Memory B cell (primary cell): Measurements from ENCODE around the gene SEPTIN5.

Experiments used
- ATAC-seq: fragments of 150-1000 bp; cut with Tn5 transposase; 2 replicates; pipeline ENCODE4 v1.10.0; 2021; ENCODE audit warnings: low read depth, mild to moderate bottlenecking, moderate library complexity
- DNase-seq, 2 donors: peaks; one replicate each; pipeline ENCODE4 v3.0.0; 2022; ENCODE audit warnings: low spot score in 2 of 2
- H3K27ac Mint-ChIP-seq: one replicate; pipeline ENCODE4 v1.8.0; 2022; ENCODE audit warnings: mild to moderate bottlenecking, moderate library complexity, mixed read lengths
- H3K27me3 Mint-ChIP-seq: one replicate; pipeline ENCODE4 v1.8.0; 2022; ENCODE audit warnings: mixed read lengths
- H3K36me3 Mint-ChIP-seq: one replicate; pipeline ENCODE4 v1.8.0; 2022; ENCODE audit warnings: mild to moderate bottlenecking, mixed read lengths
- H3K4me1 Mint-ChIP-seq: one replicate; pipeline ENCODE4 v1.8.0; 2022; ENCODE audit warnings: mixed read lengths
- H3K4me3 Mint-ChIP-seq: one replicate; pipeline ENCODE4 v1.8.0; 2022; ENCODE audit warnings: mild to moderate bottlenecking, moderate library complexity, mixed read lengths
- H3K9me3 Mint-ChIP-seq: one replicate; pipeline ENCODE4 v1.8.0; 2022; ENCODE audit warnings: mixed read lengths

Gene SEPTIN5

DNA sequence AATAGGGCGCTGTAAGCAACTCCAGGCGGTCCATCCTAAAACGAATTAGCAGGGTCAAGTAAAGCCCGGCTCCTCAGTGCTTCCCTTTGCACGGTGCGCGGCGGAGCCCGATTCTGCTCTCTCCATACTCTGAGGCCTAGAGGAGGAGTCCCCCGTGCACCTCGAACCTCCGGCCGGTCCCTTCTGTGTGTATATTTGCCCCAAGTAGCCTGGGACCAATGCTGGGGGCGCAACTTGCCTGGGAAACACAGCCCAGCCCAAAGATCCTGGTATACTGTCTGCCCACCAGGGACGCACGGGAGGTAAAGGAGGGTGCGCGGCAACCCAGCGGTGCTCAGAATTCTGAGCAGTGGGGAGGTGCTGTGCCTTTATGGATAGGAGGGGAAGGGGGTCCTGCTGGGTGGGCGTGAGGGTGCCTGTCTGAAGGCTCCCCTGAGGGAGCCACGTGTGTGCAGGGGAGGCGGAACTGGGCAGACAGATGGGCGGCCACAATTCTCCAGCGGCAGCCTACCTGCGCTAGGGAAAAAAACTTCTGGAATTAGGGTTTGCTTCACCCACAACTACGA, 41.5 kb downstream of the SEPTIN5 start:
- no peak for ATAC-seq
- H3K27me3 Mint-ChIP-seq, result peaks cover 43% of the 10 kb centered on the region
- DNase-seq, result no peak
- H3K36me3 Mint-ChIP-seq, result peaks cover 5% of the 10 kb centered on the region
- no peaks in the 10 kb centered on the region for H3K9me3 Mint-ChIP-seq
- peaks cover 28% of the 10 kb centered on the region for H3K4me1 Mint-ChIP-seq
- peak overlapping the region; percentile 74 for H3K4me3 Mint-ChIP-seq
- no peak overlapping the region for H3K27ac Mint-ChIP-seq

DNA sequence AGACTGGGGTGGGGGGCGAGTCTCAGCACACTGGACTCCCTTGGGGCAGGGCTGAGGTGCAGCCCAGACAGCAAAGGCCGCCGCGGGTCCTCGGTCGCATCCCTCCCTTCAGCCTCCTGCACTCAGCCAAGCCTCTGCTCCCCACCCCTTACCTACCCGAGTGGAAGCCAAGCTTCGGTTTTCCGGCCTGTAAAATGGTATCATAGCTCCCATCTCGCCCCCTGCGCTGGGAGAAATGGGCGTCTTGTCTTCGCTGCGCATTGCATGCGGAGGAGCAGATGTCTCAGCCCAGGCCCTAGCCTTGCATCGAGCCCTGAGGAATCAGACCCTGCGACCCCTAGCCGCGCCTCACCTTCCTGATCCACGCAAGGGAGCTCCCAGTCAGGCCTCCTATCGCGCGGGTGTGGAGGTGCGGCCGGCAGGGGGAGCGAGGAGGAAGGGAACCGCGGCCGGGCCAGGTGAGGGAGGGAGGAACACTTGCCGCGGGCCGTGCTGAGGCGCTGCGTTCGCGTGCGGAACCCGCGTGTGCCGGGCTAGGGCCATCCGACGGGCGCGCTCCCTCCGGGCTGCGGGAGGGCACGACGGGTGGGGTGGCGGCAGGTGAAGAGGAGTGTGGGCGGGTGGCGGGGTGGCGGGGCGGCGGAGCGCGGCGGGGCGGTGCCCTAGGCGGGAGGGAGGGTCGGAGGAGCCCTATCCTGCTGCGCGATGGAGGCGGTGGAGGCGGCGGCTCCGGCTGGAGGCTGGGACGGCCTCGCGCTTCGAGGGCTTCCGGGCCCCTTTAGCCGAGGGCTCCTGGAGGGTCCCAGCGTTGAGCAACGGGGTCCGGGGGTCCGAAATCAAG, 42.2 kb downstream of the SEPTIN5 start:
- peaks cover 28% of the 10 kb centered on the region for H3K4me1 Mint-ChIP-seq
- H3K27me3 Mint-ChIP-seq, result peaks cover 42% of the 10 kb centered on the region
- peak in 1 of 2 donors; percentile 51 for DNase-seq
- no peak overlapping the region for H3K27ac Mint-ChIP-seq
- peak; percentile 70 for ATAC-seq
- H3K4me3 Mint-ChIP-seq, result peak overlapping the region; percentile 74
- H3K36me3 Mint-ChIP-seq, result peaks cover 5% of the 10 kb centered on the region
- no peaks in the 10 kb centered on the region for H3K9me3 Mint-ChIP-seq

DNA sequence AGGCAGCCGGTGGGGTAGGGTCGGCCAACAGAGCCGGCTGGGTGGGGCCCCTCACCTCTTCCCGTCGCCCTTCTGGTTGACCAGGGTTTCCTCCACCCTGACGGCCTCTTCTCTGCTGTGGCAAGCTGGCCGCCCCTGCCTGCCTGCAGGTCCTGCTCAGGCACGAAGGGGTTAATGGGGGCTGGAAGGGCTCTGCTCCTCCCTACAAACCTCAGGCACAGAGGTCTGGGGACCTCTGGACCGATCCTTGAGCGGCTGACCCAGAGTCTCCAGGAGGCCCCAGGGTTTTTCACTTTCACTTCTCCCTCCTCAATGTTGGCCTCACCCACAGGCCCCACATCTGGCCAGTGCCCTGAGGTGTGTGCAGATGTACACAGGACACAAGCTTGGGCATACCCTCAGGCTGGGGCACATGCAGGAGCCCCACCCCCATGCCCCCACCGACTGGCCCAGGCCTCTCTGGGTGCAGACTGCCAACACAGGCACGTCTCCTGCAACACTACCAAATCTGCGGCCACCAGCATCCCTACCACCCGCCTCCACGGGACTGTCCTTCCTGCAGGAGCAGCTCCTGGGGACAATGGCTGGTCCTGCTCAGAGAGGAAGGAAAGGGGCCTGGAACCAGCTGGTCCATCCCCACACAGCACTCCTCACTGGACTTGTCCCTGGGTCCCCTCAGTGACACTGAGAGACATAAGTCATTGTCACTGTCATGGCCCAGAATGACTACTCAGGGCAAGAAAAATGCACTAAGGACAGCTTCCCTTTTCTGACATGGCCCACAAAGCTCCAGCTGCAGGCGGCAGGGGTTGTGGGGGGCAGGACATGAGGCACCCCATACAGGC, 43.1 kb downstream of the SEPTIN5 start:
- Mint-ChIP-seq H3K9me3 (no peaks in the 10 kb centered on the region), H3K4me3 (peak overlapping the region; percentile 80), H3K27ac (no peak overlapping the region), H3K4me1 (peaks cover 28% of the 10 kb centered on the region), H3K36me3 (peaks cover 5% of the 10 kb centered on the region), H3K27me3 (peaks cover 46% of the 10 kb centered on the region)
- ATAC-seq (peak; percentile 51), DNase-seq (no peak)

- Mint-ChIP-seq H3K36me3 (peaks cover 5% of the 10 kb centered on the region), H3K9me3 (no peaks in the 10 kb centered on the region), H3K4me3 (peak overlapping the region; percentile 80), H3K4me1 (peaks cover 28% of the 10 kb centered on the region), H3K27me3 (peaks cover 42% of the 10 kb centered on the region), H3K27ac (no peak overlapping the region)
- no peak for DNase-seq
- ATAC-seq, result no peak
Observed at GRCh38 chr22:19757985-19758895, 43.9 kb downstream of the SEPTIN5 start.

DNA sequence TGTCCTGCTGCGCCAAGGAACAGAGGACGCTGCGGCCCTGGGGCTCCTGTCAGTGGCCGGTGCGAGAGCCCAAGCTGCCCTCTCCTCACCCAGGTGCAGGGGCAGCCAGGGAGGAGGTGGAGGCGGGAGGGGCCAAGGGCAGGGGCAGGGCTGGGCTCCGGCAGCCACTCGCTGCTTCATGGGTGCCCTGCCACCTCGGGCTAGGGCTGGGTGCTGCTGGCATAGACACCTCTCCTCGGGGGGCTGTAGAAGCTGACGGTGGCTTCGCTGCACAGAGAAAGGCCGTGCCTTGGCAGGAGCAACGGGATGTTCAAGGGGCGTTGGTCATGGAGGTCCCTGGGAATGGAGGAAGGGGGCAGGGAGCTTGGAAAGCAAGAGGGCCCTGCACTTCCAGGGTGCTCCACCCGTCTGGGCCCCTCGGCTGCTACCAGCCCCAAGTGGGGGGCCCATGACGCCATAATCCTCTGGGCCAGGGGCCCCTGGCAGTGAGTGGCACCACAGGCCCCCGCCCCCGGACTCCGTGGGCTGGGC, 44.7 kb downstream of the SEPTIN5 start:
- H3K36me3 Mint-ChIP-seq, result peaks cover 5% of the 10 kb centered on the region
- H3K4me3 Mint-ChIP-seq, result peak overlapping the region; percentile 56
- peaks cover 28% of the 10 kb centered on the region for H3K4me1 Mint-ChIP-seq
- H3K27ac Mint-ChIP-seq, result no peak overlapping the region
- no peak for DNase-seq
- peaks cover 38% of the 10 kb centered on the region for H3K27me3 Mint-ChIP-seq
- ATAC-seq, result no peak
- no peaks in the 10 kb centered on the region for H3K9me3 Mint-ChIP-seq

DNA sequence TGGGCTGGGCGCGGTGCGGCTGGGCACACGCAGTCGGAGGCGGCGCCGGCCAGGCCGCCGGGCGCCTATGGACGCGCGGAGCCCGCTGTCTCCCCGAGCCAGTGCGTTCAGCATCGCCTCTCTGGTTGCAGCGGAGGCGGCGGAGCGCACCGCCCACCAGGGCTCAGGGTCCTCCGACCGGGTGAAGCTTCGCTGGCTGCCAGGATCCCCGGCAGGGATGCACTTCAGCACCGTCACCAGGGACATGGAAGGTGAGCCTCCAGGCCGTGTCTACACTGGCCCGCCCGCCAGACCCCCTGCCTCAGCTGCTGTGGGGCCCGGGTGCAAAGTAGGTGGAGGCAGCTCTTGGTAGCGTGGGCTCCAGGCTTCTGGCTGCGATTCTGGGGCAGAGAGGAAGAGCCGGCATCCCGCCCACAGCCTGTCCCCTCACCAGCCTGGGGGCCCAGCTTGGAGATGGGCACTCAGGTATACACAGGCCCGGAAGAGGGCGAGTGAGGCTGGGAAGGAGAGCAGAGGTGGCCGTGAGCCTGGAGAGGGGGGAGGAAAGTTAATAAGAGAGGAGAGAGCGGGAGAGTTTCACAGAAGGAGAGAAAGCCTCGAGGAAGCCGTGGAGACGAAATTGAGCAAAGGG, 45.2 kb downstream of the SEPTIN5 start:
- Mint-ChIP-seq H3K36me3 (peaks cover 5% of the 10 kb centered on the region), H3K4me3 (peak overlapping the region; percentile 86), H3K4me1 (peaks cover 28% of the 10 kb centered on the region), H3K9me3 (no peaks in the 10 kb centered on the region), H3K27me3 (peaks cover 34% of the 10 kb centered on the region), H3K27ac (peak overlapping the region; percentile 70)
- DNase-seq (no peak), ATAC-seq (no peak)

DNA sequence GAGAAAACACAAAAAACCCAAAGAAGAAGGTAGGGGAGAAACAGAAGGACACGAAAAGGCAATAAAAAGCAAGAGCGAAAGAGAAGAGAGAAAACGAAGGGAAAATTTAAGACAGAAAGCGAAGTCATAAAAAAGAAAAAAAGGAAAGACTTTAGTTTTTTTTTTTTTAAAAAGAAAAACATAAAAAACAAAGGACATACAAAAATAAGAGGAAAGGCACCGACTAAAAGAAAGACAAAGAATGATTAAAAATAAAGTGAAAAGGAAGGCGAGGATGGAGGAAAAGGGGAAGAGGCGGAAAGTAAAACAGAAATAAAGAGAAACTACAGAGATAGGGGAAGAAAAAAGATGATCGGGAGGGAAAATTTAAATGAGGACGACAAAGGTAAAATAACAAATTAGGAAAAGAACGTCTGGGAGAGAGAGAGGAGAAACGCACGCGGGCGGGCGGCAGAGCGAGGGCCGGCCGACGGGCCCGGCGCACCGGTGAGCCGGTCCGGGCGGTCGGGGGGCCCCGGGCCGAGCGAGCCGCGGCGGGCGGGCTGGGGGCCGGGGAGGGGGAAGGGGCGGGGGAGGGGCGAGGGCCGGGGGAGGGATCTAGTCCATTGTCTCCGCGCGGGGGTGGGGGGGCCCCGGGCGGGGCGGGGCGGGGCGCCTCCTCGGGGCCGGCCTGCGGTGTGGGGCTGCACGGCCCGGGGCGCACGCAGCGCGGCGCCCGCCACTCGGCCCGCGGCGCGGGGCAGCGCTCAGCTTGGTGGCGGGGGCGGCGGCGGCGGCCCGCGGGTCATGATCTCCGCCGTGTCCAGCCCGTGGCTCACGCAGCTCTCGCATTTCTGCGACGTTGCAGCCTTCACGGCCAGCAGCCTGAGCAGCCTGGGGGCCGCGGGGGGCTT, 46.0 kb downstream of the SEPTIN5 start, which contains the start of gene TBX1:
Gene TBX1 (plus strand): TSS at position 721 of the 893 bp plus-strand sequence. CDS start 66 bp downstream, at position 787.
- ATAC-seq (no peak), DNase-seq (no peak)
- Mint-ChIP-seq H3K4me1 (peaks cover 28% of the 10 kb centered on the region), H3K4me3 (peak within 1 kb of the TSS; percentile 86), H3K36me3 (peaks cover 5% of the 10 kb centered on the region), H3K27ac (peak within 1 kb of the TSS; percentile 70), H3K9me3 (no peaks in the 10 kb centered on the region), H3K27me3 (peaks cover 38% of the 10 kb centered on the region)

DNA sequence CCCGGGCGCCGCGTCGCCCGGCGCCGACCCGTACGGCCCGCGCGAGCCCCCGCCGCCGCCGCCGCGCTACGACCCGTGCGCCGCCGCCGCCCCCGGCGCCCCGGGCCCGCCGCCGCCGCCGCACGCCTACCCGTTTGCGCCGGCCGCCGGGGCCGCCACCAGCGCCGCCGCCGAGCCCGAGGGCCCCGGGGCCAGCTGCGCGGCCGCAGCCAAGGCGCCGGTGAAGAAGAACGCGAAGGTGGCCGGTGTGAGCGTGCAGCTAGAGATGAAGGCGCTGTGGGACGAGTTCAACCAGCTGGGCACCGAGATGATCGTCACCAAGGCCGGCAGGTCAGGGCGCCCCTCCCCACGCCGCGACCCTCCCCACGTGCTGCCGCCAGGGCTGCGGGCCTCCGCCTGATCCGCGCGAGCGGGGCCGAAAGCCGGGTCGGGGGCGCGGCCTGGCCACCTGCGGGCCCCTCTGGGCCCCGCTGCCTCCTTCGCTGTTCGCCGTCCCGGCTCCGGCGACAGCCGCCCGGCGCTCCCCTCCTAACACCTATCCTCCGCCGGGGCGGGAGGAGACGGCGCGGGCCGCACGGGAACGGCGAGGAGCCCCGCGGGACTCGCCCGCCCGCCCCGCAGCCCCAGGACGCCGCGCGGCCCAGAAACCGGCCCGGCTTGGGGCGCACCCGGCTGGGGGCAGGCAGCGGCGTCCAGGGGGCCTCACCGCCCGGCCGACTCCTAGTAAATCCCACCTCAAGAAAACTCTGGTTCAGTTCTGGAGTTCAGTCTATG, 46.8 kb downstream of the SEPTIN5 start:
- peaks cover 36% of the 10 kb centered on the region for H3K27me3 Mint-ChIP-seq
- H3K9me3 Mint-ChIP-seq, result no peaks in the 10 kb centered on the region
- no peak overlapping the region for H3K27ac Mint-ChIP-seq
- H3K36me3 Mint-ChIP-seq, result peaks cover 5% of the 10 kb centered on the region
- no peak for ATAC-seq
- DNase-seq, result no peak
- H3K4me1 Mint-ChIP-seq, result peaks cover 25% of the 10 kb centered on the region
- H3K4me3 Mint-ChIP-seq, result peak overlapping the region; percentile 68

- DNase-seq, result no peak
- Mint-ChIP-seq H3K27ac (no peak overlapping the region), H3K4me1 (peaks cover 20% of the 10 kb centered on the region), H3K36me3 (peaks cover 5% of the 10 kb centered on the region), H3K27me3 (peaks cover 33% of the 10 kb centered on the region), H3K4me3 (peak overlapping the region; percentile 68), H3K9me3 (no peaks in the 10 kb centered on the region)
- ATAC-seq, result no peak
Observed at GRCh38 chr22:19761725-19762567, 47.6 kb downstream of the SEPTIN5 start.

- no peak overlapping the region for H3K4me3 Mint-ChIP-seq
- DNase-seq (no peak), ATAC-seq (no peak)
- H3K9me3 Mint-ChIP-seq, result no peaks in the 10 kb centered on the region
- H3K4me1 Mint-ChIP-seq, result peaks cover 19% of the 10 kb centered on the region
- peaks cover 5% of the 10 kb centered on the region for H3K36me3 Mint-ChIP-seq
- no peak overlapping the region for H3K27ac Mint-ChIP-seq
- H3K27me3 Mint-ChIP-seq, result peaks cover 32% of the 10 kb centered on the region
Observed at GRCh38 chr22:19762568-19763457, 48.5 kb downstream of the SEPTIN5 start.
